ENCODE measurements around the gene WNT6.

Gene WNT6

GRCh38 chr2:218815244-218815637 is 44.4 kb upstream of the WNT6 start:
- no peaks in the 10 kb centered on the region for H3K36me3 ChIP-seq
- peak overlapping the region in 1 of 11 experiments; percentile 46; a peak in 1 of 22 replicates for H3K27ac ChIP-seq
- H3K4me2 ChIP-seq = peak overlapping the region in 2 of 11 experiments; percentile 76 to 80; a peak in 4 of 22 replicates
- peaks cover 0 to 30% (median 0%) of the 10 kb centered on the region in 11 experiments; a peak in 2 of 22 replicates for H4K20me1 ChIP-seq
- H3K9me3 ChIP-seq (replicated peaks in 1 of 11) = no peaks in the 10 kb centered on the region
- H3K4me1 ChIP-seq = peaks cover 0 to 100% (median 0%) of the 10 kb centered on the region in 10 experiments; a peak in 8 of 20 replicates
- no peak overlapping the region; a peak in 1 of 22 replicates for H3K9ac ChIP-seq
- H3K27me3 ChIP-seq = peaks cover 0 to 58% (median 0%) of the 10 kb centered on the region in 11 experiments; a peak in 9 of 22 replicates
- TF ChIP-seq Cebpa-rat (IDR thresholded peaks at IDR 0.05) = no peak
- H3K4me3 ChIP-seq = no peak overlapping the region

DNA sequence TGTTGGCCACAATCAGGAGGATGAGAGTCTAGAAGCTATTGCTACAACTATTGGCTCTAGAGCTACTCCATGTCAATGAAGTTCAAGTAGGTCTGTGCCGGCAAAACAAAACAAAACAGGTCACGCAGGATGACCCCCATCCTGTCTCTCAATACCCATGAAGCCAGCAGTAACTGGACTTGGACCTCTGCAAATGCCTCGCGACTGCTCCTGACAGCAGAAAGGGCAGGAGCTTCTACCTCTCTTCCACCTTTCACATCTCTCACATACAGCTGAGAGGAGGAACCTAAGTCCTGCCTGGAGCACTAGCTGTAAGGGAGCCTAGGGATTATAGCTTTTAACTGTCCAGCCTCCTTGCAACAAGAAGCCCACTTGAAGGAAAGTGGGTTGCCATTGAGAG is 44.0 kb upstream of the WNT6 start:
- peak overlapping the region in 1 of 11 experiments; percentile 46; a peak in 1 of 22 replicates for H3K27ac ChIP-seq
- H3K4me2 ChIP-seq = peak overlapping the region in 2 of 11 experiments; percentile 76 to 80; a peak in 4 of 22 replicates
- H3K27me3 ChIP-seq = peaks cover 0 to 55% (median 0%) of the 10 kb centered on the region in 11 experiments; a peak in 9 of 22 replicates
- no peak overlapping the region for H3K9ac ChIP-seq
- TF ChIP-seq Cebpa-rat (IDR thresholded peaks at IDR 0.05) = no peak
- no peaks in the 10 kb centered on the region for H3K9me3 ChIP-seq (replicated peaks in 1 of 11)
- no peak overlapping the region for H3K4me3 ChIP-seq
- peaks cover 0 to 100% (median 0%) of the 10 kb centered on the region in 10 experiments; a peak in 8 of 20 replicates for H3K4me1 ChIP-seq
- H3K36me3 ChIP-seq = no peaks in the 10 kb centered on the region
- peaks cover 0 to 30% (median 0%) of the 10 kb centered on the region in 11 experiments; a peak in 2 of 22 replicates for H4K20me1 ChIP-seq

DNA sequence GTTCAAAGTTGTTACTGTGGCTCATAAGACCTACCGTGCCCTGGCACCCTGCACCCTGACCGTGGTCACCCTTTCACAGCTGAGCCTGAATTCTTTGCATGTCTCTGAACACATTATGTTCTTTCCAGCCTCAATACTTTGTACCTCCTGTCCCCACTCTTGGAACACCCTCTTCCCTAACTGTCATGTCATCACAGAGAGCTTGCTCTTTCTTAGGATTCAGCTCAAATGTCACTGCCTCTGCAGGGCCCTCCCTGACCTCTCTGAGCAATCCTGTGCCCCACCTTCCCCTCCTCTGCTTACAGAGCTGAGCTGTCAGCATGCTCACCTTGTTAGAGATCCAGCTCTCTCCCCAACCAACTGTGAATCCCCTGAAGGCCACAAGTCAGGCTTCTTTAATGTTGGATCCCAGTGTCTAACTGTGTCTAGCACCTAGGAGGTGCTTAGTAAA is 43.0 kb upstream of the WNT6 start:
- H3K4me3 ChIP-seq = no peak overlapping the region
- no peaks in the 10 kb centered on the region for H3K36me3 ChIP-seq
- H3K4me2 ChIP-seq = peak overlapping the region in 2 of 11 experiments; percentile 70 to 80; a peak in 4 of 22 replicates
- H3K27ac ChIP-seq = peak overlapping the region in 2 of 11 experiments; percentile 19 to 37; a peak in 2 of 22 replicates
- no peak for TF ChIP-seq Cebpa-rat (IDR thresholded peaks at IDR 0.05)
- H3K9ac ChIP-seq = no peak overlapping the region
- H3K9me3 ChIP-seq (replicated peaks in 1 of 11) = no peaks in the 10 kb centered on the region
- H3K4me1 ChIP-seq = peaks cover 0 to 100% (median 0%) of the 10 kb centered on the region in 10 experiments; a peak in 8 of 20 replicates
- peaks cover 0 to 26% (median 0%) of the 10 kb centered on the region in 11 experiments; a peak in 2 of 22 replicates for H4K20me1 ChIP-seq
- H3K27me3 ChIP-seq = peaks cover 0 to 48% (median 0%) of the 10 kb centered on the region in 11 experiments; a peak in 10 of 22 replicates

DNA sequence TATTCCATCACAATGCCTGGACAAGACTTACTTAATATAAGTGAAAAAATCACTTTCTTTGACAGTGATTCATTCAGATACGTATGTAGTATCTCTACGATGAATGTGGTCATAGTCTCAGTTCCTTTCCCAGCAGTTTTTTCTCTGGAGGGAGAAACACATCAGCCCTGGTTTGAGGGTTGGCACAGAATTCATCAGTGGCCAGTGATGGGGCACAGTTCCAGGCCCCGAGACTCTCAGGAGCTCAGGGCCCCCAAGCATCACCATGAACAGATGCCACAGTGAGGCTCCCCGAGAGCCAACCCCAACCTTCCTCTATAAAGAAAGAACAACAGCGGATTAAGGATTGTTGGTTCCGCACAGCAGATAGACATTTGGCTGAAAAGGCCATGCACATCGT is 40.5 kb upstream of the WNT6 start:
- H3K9ac ChIP-seq = no peak overlapping the region
- no peaks in the 10 kb centered on the region for H3K9me3 ChIP-seq (replicated peaks in 1 of 11)
- peaks cover 0 to 27% (median 0%) of the 10 kb centered on the region in 11 experiments; a peak in 2 of 22 replicates for H4K20me1 ChIP-seq
- H3K27me3 ChIP-seq = peaks cover 0 to 27% (median 0%) of the 10 kb centered on the region in 11 experiments; a peak in 9 of 22 replicates
- H3K4me3 ChIP-seq = no peak overlapping the region
- no peaks in the 10 kb centered on the region for H3K36me3 ChIP-seq
- TF ChIP-seq Cebpa-rat (IDR thresholded peaks at IDR 0.05) = no peak
- peak overlapping the region in 3 of 11 experiments; percentile 30 to 90 (median 76); a peak in 6 of 22 replicates for H3K4me2 ChIP-seq
- H3K27ac ChIP-seq = peak overlapping the region in 3 of 11 experiments; percentile 26 to 69 (median 37); a peak in 3 of 22 replicates
- H3K4me1 ChIP-seq = peaks cover 0 to 94% (median 0%) of the 10 kb centered on the region in 10 experiments; a peak in 8 of 20 replicates

DNA sequence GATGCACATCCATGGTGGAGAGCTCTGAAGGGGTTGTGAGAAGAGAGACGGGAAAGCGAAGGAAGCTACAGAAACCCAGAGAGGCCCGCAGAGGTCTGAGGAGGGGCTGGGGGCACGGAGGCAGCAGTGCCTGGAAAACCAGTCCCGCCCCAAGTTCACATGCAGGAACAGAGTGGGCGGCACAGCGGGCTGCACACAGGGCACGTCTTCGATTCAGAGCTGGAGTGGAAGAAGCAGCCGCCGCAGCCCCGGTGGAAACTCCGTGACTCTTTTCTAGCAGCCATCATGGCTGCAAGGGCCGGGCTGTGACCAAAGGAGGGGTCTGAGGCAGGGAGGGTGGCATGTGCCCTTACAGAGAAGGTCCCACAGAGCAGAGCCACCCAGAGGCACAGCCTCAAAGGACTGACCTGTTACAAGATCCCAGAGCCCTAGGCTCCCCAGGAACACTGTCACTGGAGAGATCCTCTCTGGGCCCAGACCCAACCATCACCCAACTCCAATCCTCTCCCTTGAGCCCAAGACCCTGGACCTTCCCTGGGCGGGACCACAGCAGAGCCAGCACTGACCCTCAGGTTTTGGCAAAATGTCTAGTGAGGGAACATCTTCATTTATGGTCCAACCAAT is 38.7 kb upstream of the WNT6 start:
- Histone ChIP-seq H4K20me1 (peaks cover 0 to 18% (median 0%) of the 10 kb centered on the region in 11 experiments; a peak in 1 of 22 replicates), H3K4me2 (peak overlapping the region in 4 of 11 experiments; percentile 28 to 90 (median 62); a peak in 8 of 22 replicates), H3K9ac (peak overlapping the region in 2 of 11 experiments; percentile 18 to 40; a peak in 2 of 22 replicates), H3K27ac (peak overlapping the region in 3 of 11 experiments; percentile 53 to 69 (median 63); a peak in 6 of 22 replicates), H3K9me3 (replicated peaks in 1 of 11) (no peaks in the 10 kb centered on the region), H3K4me1 (peaks cover 0 to 87% (median 0%) of the 10 kb centered on the region in 10 experiments; a peak in 8 of 20 replicates), H3K4me3 (no peak overlapping the region), H3K36me3 (no peaks in the 10 kb centered on the region), H3K27me3 (peaks cover 0 to 13% (median 0%) of the 10 kb centered on the region in 11 experiments; a peak in 6 of 22 replicates)
- TF ChIP-seq Cebpa-rat (IDR thresholded peaks at IDR 0.05) = no peak

DNA sequence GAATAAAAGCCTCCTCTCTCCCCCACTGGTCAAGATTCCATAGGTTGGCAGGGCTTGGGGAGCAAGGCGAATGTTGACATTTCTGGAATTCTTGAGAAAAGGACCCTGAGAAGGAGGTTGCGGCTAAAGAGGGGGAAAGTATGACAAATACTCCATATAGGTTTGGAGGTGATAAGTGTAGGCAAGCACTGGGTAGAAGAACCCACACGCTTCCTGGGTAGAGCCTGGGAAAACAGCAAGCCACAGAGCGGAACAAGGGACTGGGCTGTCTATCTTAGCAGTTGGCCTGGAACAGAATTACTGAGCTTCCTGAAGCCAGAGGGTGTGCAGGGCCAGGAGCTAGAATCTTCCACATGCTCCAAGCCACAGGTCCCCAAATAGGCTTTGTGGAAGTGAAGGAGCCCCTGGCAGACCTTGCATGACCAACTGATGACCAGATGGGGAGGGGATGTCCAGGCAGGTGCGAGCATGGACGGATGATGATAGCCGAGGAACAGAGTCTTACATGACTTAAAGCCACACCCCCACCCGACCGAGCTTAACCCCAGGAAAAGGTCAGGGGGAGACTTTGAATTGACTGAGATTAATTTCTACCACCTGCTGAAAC is 37.9 kb upstream of the WNT6 start:
- Histone ChIP-seq H3K36me3 (no peaks in the 10 kb centered on the region), H3K4me3 (no peak overlapping the region), H3K27me3 (peaks cover 0 to 11% (median 0%) of the 10 kb centered on the region in 11 experiments; a peak in 5 of 22 replicates), H3K9me3 (replicated peaks in 1 of 11) (no peaks in the 10 kb centered on the region), H4K20me1 (peaks cover 0 to 18% (median 0%) of the 10 kb centered on the region in 11 experiments; a peak in 1 of 22 replicates), H3K4me1 (peaks cover 0 to 84% (median 0%) of the 10 kb centered on the region in 10 experiments; a peak in 8 of 20 replicates), H3K27ac (peak overlapping the region in 2 of 11 experiments; percentile 63 to 69; a peak in 1 of 22 replicates), H3K4me2 (peak overlapping the region in 2 of 11 experiments; percentile 76 to 90; a peak in 3 of 22 replicates), H3K9ac (no peak overlapping the region)
- no peak for TF ChIP-seq Cebpa-rat (IDR thresholded peaks at IDR 0.05)

DNA sequence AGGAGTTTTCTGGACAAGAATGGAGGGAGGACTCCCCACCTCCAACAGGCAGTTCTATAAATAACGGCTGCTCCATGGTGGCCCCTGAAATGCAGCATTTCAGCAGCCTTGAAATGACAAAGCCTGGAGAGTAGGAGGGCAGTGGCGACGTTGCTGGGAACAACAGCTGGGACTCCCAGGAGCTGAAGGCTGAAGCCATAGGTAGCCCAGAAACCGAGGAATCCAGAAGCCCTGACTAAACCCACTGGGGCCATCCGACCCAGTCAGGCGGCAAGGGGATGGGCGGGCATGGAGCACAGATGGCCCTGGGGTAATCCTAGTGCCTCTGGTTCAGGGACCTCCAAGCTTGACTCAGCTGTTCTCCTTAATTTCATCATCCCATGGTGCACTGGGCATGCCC is 37.0 kb upstream of the WNT6 start:
- H3K4me2 ChIP-seq = peak overlapping the region in 2 of 11 experiments; percentile 2 to 15; a peak in 2 of 22 replicates
- H3K27ac ChIP-seq = no peak overlapping the region
- H3K4me1 ChIP-seq = peaks cover 0 to 75% (median 0%) of the 10 kb centered on the region in 10 experiments; a peak in 8 of 20 replicates
- peaks cover 0 to 10% (median 0%) of the 10 kb centered on the region in 11 experiments; a peak in 5 of 22 replicates for H3K27me3 ChIP-seq
- H3K36me3 ChIP-seq = no peaks in the 10 kb centered on the region
- H4K20me1 ChIP-seq = peaks cover 0 to 18% (median 0%) of the 10 kb centered on the region in 11 experiments; a peak in 1 of 22 replicates
- H3K9ac ChIP-seq = no peak overlapping the region
- no peak for TF ChIP-seq Cebpa-rat (IDR thresholded peaks at IDR 0.05)
- no peaks in the 10 kb centered on the region for H3K9me3 ChIP-seq (replicated peaks in 1 of 11)
- no peak overlapping the region for H3K4me3 ChIP-seq

DNA sequence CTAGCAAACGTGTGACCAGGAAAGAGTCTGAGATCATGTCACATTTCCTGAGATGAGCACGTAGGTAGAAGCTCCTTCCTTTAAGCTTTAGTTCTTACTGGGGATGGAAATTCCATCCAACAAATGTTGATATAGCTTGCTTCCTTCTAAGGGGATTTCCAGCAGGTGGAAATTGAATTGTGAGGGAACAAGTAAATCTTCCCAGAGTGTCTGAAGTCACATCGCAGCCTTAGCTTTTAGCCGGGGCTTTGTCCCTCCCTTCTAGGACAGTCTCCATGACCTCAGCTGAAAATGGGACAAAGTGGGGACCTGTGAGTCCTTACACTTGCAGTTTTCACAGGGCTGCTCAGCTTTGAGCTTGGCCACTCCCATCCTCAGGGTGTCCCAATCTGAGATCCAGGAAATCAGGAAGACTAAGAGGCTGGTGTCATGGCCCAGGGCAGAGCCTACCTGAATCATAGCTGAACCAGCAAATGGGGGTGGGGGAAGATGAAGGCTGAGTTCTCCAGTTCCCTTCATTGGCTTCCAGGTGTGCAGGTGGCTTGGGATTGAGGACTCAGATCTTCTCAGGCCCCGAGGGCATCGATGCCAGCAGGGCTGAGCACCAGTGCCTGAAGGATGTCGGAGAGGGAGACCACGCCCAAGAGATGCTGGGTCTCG is 36.3 kb upstream of the WNT6 start:
- H3K9me3 ChIP-seq (replicated peaks in 1 of 11) = no peaks in the 10 kb centered on the region
- peaks cover 0 to 10% (median 0%) of the 10 kb centered on the region in 11 experiments; a peak in 5 of 22 replicates for H3K27me3 ChIP-seq
- peaks cover 0 to 68% (median 0%) of the 10 kb centered on the region in 10 experiments; a peak in 8 of 20 replicates for H3K4me1 ChIP-seq
- peaks cover 0 to 18% (median 0%) of the 10 kb centered on the region in 11 experiments; a peak in 1 of 22 replicates for H4K20me1 ChIP-seq
- H3K36me3 ChIP-seq = no peaks in the 10 kb centered on the region
- no peak for TF ChIP-seq Cebpa-rat (IDR thresholded peaks at IDR 0.05)
- peak overlapping the region in 1 of 11 experiments; percentile 23; a peak in 2 of 22 replicates for H3K4me2 ChIP-seq
- no peak overlapping the region for H3K4me3 ChIP-seq
- H3K27ac ChIP-seq = no peak overlapping the region
- H3K9ac ChIP-seq = no peak overlapping the region
